Naive B cell (primary cell): Measurements from ENCODE around the gene OR51B4. TPM values are rescaled to one million over a fixed set of nuclear protein-coding genes. Genes with fewer than 3 reads are reported as not detected.

Source experiments
- ATAC-seq, 2 donors: fragments of 150-1000 bp; cut with Tn5 transposase; 2 replicates each; pipeline ENCODE4 v1.10.0; 2021; ENCODE audit warnings: low read depth in 2 of 2, mild to moderate bottlenecking in 2 of 2, moderate library complexity in 2 of 2
- DNase-seq: peaks from one replicate; pipeline ENCODE4 v3.0.0; 2022
- H3K27ac Mint-ChIP-seq, 6 donors: one replicate each; pipeline ENCODE4 v1.8.0; 2020 to 2022; ENCODE audit warnings: mild to moderate bottlenecking in 6 of 6, mixed read lengths in 6 of 6, moderate library complexity in 5 of 6, inconsistent platforms in 2 of 6
- H3K27me3 Mint-ChIP-seq, 3 donors: one replicate each; pipeline ENCODE4 v1.8.0; 2021 to 2022; ENCODE audit warnings: mixed read lengths in 3 of 3, mild to moderate bottlenecking in 1 of 3
- H3K36me3 Mint-ChIP-seq, 2 donors: one replicate each; pipeline ENCODE4 v1.8.0; 2020 to 2022; ENCODE audit warnings: mixed read lengths in 2 of 2, inconsistent platforms in 1 of 2, mild to moderate bottlenecking in 1 of 2
- H3K4me1 Mint-ChIP-seq, 3 donors: one replicate each; pipeline ENCODE4 v1.8.0; 2020 to 2022; ENCODE audit warnings: mixed read lengths in 3 of 3, inconsistent platforms in 1 of 3, mild to moderate bottlenecking in 1 of 3, moderate library complexity in 1 of 3
- H3K4me3 Mint-ChIP-seq, 8 donors: one replicate each; pipeline ENCODE4 v1.8.0; 2020 to 2022; ENCODE audit warnings: mild to moderate bottlenecking in 8 of 8, mixed read lengths in 8 of 8, moderate library complexity in 8 of 8, inconsistent platforms in 2 of 8
- H3K9me3 Mint-ChIP-seq, 7 donors: one replicate each; pipeline ENCODE4 v1.8.0; 2020 to 2022; ENCODE audit warnings: mixed read lengths in 7 of 7, mild to moderate bottlenecking in 5 of 7, inconsistent platforms in 2 of 7, moderate library complexity in 1 of 7
- polyA plus RNA-seq, 6 donors: library from polyadenylated mRNA; unstranded; fragments of 300-500 nt; fragmentation: Illumina TruSeq; gene quantifications; one replicate each; pipeline ENCODE4 v1.2.3, GENCODE V29; 2021; ENCODE audit warnings: low read depth in 6 of 6

Gene OR51B4
- polyA plus RNA-seq, 6 donors from 2014 or later, result not detected

DNA sequence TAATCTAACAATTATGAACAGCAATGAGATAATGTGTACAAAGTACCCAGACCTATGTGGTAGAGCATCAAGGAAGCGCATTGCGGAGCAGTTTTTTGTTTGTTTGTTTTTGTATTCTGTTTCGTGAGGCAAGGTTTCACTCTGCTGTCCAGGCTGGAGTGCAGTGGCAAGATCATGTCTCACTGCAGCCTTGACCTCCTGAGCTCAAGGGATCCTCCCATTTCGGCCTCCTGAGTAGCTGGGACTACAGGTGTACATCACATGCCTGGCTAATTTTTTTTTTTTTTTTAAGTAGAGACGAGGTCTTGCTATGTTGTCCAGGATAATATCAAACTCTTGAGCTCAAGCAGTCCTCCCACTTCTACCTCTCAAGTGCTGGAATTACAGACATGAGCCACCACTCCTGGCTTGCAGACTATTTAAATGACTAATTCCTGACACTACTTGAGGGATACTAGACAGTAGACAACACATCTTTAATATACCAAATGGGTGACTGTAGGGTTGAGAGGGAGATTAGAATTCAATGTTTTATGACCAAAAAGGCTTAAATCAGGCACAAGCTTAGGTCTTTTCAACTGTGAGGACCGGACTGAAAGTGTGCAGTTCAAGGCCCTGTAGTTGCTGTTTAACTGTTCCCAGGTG, 12.7 kb downstream of the OR51B4 start:
- no peaks in the 10 kb centered on the region for H3K4me1 Mint-ChIP-seq

DNA sequence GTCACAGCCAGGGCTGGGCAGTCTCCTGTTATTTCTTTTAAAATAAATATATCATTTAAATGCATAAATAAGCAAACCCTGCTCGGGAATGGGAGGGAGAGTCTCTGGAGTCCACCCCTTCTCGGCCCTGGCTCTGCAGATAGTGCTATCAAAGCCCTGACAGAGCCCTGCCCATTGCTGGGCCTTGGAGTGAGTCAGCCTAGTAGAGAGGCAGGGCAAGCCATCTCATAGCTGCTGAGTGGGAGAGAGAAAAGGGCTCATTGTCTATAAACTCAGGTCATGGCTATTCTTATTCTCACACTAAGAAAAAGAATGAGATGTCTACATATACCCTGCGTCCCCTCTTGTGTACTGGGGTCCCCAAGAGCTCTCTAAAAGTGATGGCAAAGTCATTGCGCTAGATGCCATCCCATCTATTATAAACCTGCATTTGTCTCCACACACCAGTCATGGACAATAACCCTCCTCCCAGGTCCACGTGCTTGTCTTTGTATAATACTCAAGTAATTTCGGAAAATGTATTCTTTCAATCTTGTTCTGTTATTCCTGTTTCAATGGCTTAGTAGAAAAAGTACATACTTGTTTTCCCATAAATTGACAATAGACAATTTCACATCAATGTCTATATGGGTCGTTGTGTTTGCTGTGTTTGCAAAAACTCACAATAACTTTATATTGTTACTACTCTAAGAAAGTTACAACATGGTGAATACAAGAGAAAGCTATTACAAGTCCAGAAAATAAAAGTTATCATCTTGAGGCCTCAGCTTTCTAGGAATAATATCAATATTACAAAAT, 13.4 kb downstream of the OR51B4 start:
- no peak overlapping the region for H3K27ac Mint-ChIP-seq
- no peaks in the 10 kb centered on the region for H3K36me3 Mint-ChIP-seq
- DNase-seq, result no peak
- H3K9me3 Mint-ChIP-seq, result peaks cover 0 to 3% (median 0%) of the 10 kb centered on the region in 7 donors
- H3K27me3 Mint-ChIP-seq, result peaks cover 0 to 4% (median 0%) of the 10 kb centered on the region in 3 donors
- no peaks in the 10 kb centered on the region for H3K4me1 Mint-ChIP-seq
- H3K4me3 Mint-ChIP-seq, result no peak overlapping the region
- no peak for ATAC-seq

More for the DNA sequence above, 12.7 kb downstream of the OR51B4 start:
- ATAC-seq (no peak), DNase-seq (no peak)
- Mint-ChIP-seq H3K36me3 (no peaks in the 10 kb centered on the region), H3K4me3 (no peak overlapping the region), H3K9me3 (peaks cover 0 to 3% (median 0%) of the 10 kb centered on the region in 7 donors), H3K27me3 (peaks cover 0 to 4% (median 0%) of the 10 kb centered on the region in 3 donors), H3K27ac (no peak overlapping the region)

DNA sequence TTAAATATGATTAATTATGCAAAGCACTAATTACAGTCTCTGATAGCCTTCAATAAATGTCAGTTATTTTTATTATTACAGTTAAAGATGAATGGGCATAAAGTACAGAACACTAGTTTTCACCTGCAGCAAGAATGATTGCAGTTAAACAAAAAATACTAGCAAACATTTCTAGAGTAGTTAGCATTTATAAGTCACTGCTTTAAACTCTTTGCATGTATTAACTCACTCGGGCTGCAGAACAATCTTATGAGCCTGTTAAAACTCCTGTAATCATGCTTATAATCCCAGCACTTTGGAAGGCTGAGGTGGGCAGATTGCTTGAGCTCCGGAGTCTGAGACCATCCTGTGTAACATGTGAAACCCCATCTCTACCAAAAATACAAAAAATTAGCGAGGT, 14.8 kb downstream of the OR51B4 start:
- DNase-seq (no peak), ATAC-seq (no peak)
- no peak overlapping the region for H3K4me3 Mint-ChIP-seq

DNA sequence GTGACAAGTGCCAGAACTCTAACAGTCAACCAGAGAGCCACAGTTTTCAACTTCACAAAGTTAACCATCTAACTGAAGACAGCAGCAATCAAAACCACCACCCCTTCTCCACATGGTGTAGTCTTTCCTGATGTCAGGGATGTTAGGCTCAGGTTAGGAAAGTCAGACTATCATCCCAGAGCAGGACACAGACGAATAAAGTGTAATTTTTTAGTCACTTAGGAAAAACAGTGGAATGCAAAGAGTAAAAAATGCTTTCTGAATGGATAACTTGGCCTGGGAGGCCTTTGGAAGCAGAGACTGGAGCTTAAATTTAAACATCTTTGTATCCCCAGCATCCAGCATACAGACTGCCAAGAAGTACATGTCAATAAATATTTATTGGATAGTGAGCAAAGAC, 15.4 kb downstream of the OR51B4 start:
- peaks cover 0 to 3% (median 0%) of the 10 kb centered on the region in 7 donors for H3K9me3 Mint-ChIP-seq

More for the DNA sequence above, 14.8 kb downstream of the OR51B4 start:
- Mint-ChIP-seq H3K4me1 (no peaks in the 10 kb centered on the region), H3K27me3 (peaks cover 0 to 4% (median 0%) of the 10 kb centered on the region in 3 donors), H3K9me3 (peaks cover 0 to 3% (median 0%) of the 10 kb centered on the region in 7 donors), H3K27ac (no peak overlapping the region), H3K36me3 (no peaks in the 10 kb centered on the region)

DNA sequence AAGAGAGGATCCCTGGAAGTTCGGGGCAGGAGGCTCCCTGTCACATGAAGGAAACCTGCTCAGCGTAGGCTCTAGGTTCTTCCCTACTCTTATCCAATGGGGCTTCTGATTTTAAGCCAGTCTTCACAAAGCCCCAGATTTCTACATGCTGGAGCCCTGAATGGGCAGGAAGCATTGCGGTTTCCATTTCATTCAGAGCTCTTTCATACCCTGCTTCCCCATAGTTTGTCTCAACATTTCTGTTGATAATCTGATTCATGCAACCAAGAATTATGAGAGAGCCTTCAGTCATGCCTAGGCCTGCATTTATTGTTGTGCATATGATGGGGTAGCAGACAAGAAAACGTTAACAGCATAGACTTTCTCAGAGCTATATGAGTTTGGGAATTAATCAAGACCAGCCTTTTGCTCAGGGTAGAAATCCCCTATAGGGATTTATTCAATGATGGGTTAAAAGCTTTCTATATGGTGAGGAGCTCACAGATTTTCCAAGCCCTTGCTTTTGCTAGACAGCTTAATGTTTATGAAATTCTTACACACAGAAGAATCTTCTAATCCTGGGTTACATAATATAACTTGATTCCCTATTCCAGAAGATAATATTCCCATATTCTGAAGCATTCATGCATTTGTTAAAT, 15.9 kb downstream of the OR51B4 start:
- ATAC-seq (no peak), DNase-seq (no peak)
- peaks cover 0 to 4% (median 0%) of the 10 kb centered on the region in 3 donors for H3K27me3 Mint-ChIP-seq
- H3K9me3 Mint-ChIP-seq, result peaks cover 0 to 3% (median 0%) of the 10 kb centered on the region in 7 donors
- no peaks in the 10 kb centered on the region for H3K36me3 Mint-ChIP-seq
- H3K4me1 Mint-ChIP-seq, result no peaks in the 10 kb centered on the region
- no peak overlapping the region for H3K27ac Mint-ChIP-seq
- H3K4me3 Mint-ChIP-seq, result no peak overlapping the region

More for the DNA sequence above, 15.4 kb downstream of the OR51B4 start:
- H3K4me3 Mint-ChIP-seq, result no peak overlapping the region
- ATAC-seq, result no peak
- H3K36me3 Mint-ChIP-seq, result no peaks in the 10 kb centered on the region
- no peak for DNase-seq
- peaks cover 0 to 4% (median 0%) of the 10 kb centered on the region in 3 donors for H3K27me3 Mint-ChIP-seq
- H3K27ac Mint-ChIP-seq, result no peak overlapping the region
- H3K4me1 Mint-ChIP-seq, result no peaks in the 10 kb centered on the region

DNA sequence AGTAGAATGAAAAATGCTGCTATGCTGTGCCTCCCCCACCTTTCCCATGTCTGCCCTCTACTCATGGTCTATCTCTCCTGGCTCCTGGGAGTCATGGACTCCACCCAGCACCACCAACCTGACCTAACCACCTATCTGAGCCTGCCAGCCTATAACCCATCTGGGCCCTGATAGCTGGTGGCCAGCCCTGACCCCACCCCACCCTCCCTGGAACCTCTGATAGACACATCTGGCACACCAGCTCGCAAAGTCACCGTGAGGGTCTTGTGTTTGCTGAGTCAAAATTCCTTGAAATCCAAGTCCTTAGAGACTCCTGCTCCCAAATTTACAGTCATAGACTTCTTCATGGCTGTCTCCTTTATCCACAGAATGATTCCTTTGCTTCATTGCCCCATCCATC, 17.1 kb downstream of the OR51B4 start:
- Mint-ChIP-seq H3K4me1 (no peaks in the 10 kb centered on the region), H3K27ac (no peak overlapping the region), H3K9me3 (peaks cover 0 to 3% (median 0%) of the 10 kb centered on the region in 7 donors), H3K36me3 (no peaks in the 10 kb centered on the region), H3K27me3 (peaks cover 0 to 4% (median 0%) of the 10 kb centered on the region in 3 donors), H3K4me3 (no peak overlapping the region)
- DNase-seq (no peak), ATAC-seq (no peak)

DNA sequence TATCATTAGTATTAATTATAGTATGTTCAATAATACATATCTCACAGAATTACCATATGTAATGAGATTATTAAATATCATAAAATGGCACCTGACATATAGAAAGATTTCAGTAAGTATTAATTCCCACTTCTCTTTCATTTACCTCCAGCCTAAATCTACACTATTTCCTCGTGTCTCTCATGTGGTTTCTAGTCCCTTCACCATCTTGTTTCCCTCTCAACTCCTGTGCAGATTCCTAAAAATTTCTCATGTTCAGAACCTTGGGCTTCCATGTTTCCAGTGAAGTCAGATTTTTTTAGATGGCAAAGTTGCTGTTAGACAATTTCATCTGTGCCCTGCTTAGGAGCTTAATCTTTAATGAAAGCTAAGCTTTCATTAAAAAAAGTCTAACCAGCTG, 17.9 kb downstream of the OR51B4 start:
- DNase-seq (no peak), ATAC-seq (no peak)
- Mint-ChIP-seq H3K36me3 (no peaks in the 10 kb centered on the region), H3K4me3 (no peak overlapping the region), H3K4me1 (no peaks in the 10 kb centered on the region), H3K27ac (no peak overlapping the region), H3K9me3 (peaks cover 0 to 3% (median 0%) of the 10 kb centered on the region in 7 donors), H3K27me3 (peaks cover 0 to 4% (median 0%) of the 10 kb centered on the region in 3 donors)

DNA sequence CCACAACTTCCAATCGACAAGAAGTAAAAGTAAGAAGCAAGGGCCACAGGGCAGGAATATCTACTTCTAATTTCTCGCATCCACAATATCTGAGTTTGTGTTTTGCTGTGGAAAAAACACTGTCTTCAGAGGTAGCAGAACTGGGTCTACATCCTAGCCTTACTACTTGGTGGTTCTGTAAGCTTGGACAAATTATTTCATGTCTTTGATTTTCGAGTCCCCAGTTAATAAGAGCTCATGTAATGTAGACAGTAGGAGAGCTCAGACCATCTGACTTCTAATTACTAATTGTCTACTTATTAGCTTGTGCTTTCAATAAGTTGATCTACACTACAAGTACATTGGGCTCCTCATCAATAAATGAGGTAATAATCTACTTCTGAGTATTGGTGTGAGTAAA, 18.7 kb downstream of the OR51B4 start:
- no peaks in the 10 kb centered on the region for H3K4me1 Mint-ChIP-seq
- no peak overlapping the region for H3K4me3 Mint-ChIP-seq
- peaks cover 0 to 4% (median 0%) of the 10 kb centered on the region in 3 donors for H3K27me3 Mint-ChIP-seq
- ATAC-seq (no peak), DNase-seq (no peak)
- no peak overlapping the region for H3K27ac Mint-ChIP-seq
- H3K9me3 Mint-ChIP-seq, result peaks cover 0 to 3% (median 0%) of the 10 kb centered on the region in 7 donors
- H3K36me3 Mint-ChIP-seq, result no peaks in the 10 kb centered on the region

DNA sequence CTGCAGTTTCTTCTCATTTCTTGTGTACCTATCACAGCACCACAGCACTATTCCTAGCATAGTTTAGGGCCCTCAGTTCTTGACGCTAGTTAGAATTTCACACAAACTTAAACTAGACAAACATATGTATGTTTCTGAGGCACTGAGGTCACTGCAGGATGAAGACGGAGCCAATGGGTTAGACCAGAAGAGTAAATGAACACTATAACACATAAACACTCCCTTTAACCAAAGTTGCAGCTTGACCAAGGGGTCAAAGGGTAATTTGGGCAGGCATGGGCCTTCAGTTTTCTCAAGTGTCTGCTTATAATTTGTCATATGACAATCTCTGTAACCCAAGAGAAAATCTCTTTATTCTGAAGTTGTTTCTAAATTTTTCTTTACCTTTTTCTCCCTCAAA, 19.1 kb downstream of the OR51B4 start:
- H3K36me3 Mint-ChIP-seq, result no peaks in the 10 kb centered on the region

DNA sequence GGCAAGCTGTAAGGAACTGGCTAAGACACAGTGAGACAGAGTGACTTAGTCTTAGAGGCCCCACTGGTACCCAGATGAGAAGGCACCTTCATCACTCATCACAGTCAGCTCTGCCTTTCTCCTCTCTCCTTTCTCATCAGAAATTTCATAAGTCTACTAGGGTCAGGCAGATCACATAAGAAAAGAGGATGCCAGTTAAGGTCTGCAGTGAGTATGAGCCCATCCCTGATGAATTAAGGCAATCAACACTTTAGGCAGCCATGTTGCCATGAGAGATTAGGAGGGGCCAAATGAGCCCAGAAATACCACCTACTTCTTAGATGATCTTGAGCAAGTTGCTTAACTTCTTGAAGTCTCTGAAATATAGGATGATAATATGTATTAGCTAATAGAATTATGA, 20.1 kb downstream of the OR51B4 start:
- DNase-seq (no peak), ATAC-seq (no peak)
- no peaks in the 10 kb centered on the region for H3K4me1 Mint-ChIP-seq
- H3K27ac Mint-ChIP-seq, result no peak overlapping the region
- H3K4me3 Mint-ChIP-seq, result no peak overlapping the region
- peaks cover 0 to 3% (median 0%) of the 10 kb centered on the region in 7 donors for H3K9me3 Mint-ChIP-seq
- peaks cover 0 to 4% (median 0%) of the 10 kb centered on the region in 3 donors for H3K27me3 Mint-ChIP-seq
- no peaks in the 10 kb centered on the region for H3K36me3 Mint-ChIP-seq

More for the DNA sequence above, 19.1 kb downstream of the OR51B4 start:
- no peak overlapping the region for H3K27ac Mint-ChIP-seq
- H3K4me3 Mint-ChIP-seq, result no peak overlapping the region
- ATAC-seq, result no peak
- no peak for DNase-seq
- H3K9me3 Mint-ChIP-seq, result peaks cover 0 to 3% (median 0%) of the 10 kb centered on the region in 7 donors
- H3K27me3 Mint-ChIP-seq, result peaks cover 0 to 4% (median 0%) of the 10 kb centered on the region in 3 donors
- no peaks in the 10 kb centered on the region for H3K4me1 Mint-ChIP-seq

DNA sequence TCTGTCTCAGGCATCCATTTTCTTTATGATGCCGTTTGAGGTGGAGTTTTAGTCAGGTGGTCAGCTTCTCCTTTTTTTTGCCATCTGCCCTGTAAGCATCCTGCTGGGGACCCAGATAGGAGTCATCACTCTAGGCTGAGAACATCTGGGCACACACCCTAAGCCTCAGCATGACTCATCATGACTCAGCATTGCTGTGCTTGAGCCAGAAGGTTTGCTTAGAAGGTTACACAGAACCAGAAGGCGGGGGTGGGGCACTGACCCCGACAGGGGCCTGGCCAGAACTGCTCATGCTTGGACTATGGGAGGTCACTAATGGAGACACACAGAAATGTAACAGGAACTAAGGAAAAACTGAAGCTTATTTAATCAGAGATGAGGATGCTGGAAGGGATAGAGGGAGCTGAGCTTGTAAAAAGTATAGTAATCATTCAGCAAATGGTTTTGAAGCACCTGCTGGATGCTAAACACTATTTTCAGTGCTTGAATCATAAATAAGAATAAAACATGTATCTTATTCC, 21.1 kb downstream of the OR51B4 start:
- no peak for ATAC-seq

DNA sequence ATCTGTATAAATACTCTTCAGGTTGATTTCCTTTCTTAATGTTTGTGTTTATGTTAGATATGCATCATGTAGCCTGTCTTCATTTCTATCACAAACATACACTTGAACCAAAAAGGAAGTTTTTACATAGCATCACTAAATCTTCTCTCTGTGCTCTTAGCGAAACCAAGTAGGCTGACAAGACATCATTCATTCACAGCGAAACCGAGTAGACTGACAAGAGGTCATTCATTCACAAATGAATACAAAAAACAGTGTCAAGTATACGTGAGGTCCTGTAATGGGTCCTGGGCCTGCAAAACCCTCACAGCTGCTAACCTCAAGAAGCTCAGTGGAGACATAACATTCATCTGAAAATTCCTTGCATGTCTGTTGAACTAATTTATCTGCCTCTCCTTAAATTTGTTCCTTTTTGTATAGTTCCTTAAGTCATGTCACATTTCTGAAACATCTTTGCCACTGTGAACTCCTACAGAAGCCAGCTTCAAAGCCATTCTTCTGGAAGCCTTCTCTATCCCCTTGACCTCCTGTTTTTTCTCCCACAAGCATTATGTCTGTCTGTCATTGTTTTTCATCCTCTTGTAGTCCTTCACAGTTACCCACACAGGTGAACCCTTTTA, 22.2 kb downstream of the OR51B4 start:
- Mint-ChIP-seq H3K27ac (no peak overlapping the region), H3K36me3 (no peaks in the 10 kb centered on the region), H3K4me3 (no peak overlapping the region), H3K4me1 (no peaks in the 10 kb centered on the region), H3K27me3 (peaks cover 0 to 4% (median 0%) of the 10 kb centered on the region in 3 donors), H3K9me3 (no peaks in the 10 kb centered on the region)
- ATAC-seq (no peak), DNase-seq (no peak)

More for the DNA sequence above, 21.1 kb downstream of the OR51B4 start:
- no peak for DNase-seq
- H3K36me3 Mint-ChIP-seq, result no peaks in the 10 kb centered on the region
- no peak overlapping the region for H3K4me3 Mint-ChIP-seq
- H3K27ac Mint-ChIP-seq, result no peak overlapping the region
- H3K4me1 Mint-ChIP-seq, result no peaks in the 10 kb centered on the region
- H3K27me3 Mint-ChIP-seq, result peaks cover 0 to 4% (median 0%) of the 10 kb centered on the region in 3 donors
- peaks cover 0 to 3% (median 0%) of the 10 kb centered on the region in 7 donors for H3K9me3 Mint-ChIP-seq

DNA sequence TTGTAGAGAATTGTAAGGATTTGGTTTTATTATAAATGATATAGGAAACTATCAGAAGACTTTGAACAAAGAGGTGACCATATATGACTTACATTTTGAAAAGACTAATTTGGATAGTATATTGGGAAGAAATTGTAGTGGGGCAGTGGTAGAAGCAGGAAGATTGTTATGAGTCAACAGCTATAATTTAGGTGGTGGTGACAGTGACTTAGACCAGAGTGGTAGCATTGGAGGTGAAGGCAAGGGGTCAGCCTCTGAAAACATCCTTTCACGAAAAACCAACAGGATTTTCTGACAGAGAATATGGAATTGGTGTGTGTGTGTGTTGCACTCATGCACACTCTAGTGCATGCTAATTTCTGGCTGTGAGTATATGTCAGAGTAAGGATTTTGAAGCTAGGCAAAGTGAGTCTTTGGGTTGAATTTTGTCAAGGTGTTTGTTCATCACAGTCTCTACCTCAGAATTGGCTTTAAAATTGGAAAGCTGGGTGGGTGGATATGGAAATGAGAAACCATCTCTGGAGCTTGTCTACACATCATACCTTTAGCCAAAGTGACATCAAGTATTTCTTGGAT, 23.9 kb downstream of the OR51B4 start:
- Mint-ChIP-seq H3K4me1 (no peaks in the 10 kb centered on the region), H3K9me3 (no peaks in the 10 kb centered on the region), H3K27me3 (peaks cover 0 to 10% (median 0%) of the 10 kb centered on the region in 3 donors), H3K36me3 (no peaks in the 10 kb centered on the region), H3K27ac (no peak overlapping the region), H3K4me3 (no peak overlapping the region)
- DNase-seq (no peak), ATAC-seq (no peak)
